GM06990 (cell line): ENCODE results near the gene PAWR.
"Not testable (repeated sequence)": the region's sequence is repeated elsewhere in the genome, so short reads cannot be mapped to it uniquely, and the experiment has no call there.

ENCODE experiments used
- DNase-seq: peaks from one replicate; pipeline ENCODE4 v3.0.0-alpha.2; 2011; ENCODE audit not compliant: insufficient read length; ENCODE audit errors: extremely low read depth
- H3K27me3 ChIP-seq: replicated peaks from 2 replicates; pipeline ENCODE4 v1.6.0; 2011; ENCODE audit warnings: low read length; ENCODE audit not compliant: control insufficient read depth, insufficient read depth
- H3K36me3 ChIP-seq: 2 replicates; pipeline ENCODE4 v1.5.1; 2011; ENCODE audit warnings: low read length; ENCODE audit not compliant: control insufficient read depth, insufficient read depth
- H3K4me3 ChIP-seq: replicated peaks from 2 replicates; pipeline ENCODE4 v1.5.1; 2011; ENCODE audit warnings: low read depth, mild to moderate bottlenecking, control low read depth, low read length
- TF ChIP-seq, protein P1 (sequence below): IDR thresholded peaks from 2 replicates; pipeline ENCODE4 v1.5.1; 2011; ENCODE audit warnings: low read length, control low read depth, mild to moderate bottlenecking, inconsistent platforms; ENCODE audit not compliant: insufficient read depth, poor library complexity, severe bottlenecking

Gene PAWR

DNA sequence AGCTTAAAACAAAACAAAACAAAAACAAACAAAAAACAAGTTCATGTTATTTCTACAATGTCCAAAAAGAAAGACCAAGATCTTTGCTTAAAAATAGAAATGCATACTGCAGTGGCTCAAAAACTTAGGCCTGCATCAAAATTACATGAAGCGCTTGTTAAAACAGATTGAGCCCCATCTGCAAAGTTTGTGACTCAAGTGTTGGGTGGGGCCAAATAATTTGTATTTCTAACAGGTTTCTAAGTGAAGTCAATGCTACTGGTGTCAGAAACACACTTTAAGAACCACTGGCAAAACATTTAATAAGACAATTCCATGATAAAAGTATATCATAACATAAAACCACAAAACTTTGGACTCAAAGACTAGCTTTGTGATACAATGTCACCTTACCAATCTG is 105.6 kb downstream of the PAWR start:
- Histone ChIP-seq H3K27me3 (no peaks in the 10 kb centered on the region), H3K36me3 (peaks cover 1% of the 10 kb centered on the region; the same call in 1 of the 2 replicates), H3K4me3 (no peak overlapping the region)
- TF ChIP-seq, protein P1, sequence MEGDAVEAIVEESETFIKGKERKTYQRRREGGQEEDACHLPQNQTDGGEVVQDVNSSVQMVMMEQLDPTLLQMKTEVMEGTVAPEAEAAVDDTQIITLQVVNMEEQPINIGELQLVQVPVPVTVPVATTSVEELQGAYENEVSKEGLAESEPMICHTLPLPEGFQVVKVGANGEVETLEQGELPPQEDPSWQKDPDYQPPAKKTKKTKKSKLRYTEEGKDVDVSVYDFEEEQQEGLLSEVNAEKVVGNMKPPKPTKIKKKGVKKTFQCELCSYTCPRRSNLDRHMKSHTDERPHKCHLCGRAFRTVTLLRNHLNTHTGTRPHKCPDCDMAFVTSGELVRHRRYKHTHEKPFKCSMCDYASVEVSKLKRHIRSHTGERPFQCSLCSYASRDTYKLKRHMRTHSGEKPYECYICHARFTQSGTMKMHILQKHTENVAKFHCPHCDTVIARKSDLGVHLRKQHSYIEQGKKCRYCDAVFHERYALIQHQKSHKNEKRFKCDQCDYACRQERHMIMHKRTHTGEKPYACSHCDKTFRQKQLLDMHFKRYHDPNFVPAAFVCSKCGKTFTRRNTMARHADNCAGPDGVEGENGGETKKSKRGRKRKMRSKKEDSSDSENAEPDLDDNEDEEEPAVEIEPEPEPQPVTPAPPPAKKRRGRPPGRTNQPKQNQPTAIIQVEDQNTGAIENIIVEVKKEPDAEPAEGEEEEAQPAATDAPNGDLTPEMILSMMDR: no peak
- no peak for DNase-seq

GRCh38 chr12:79573820-79574219 is 116.9 kb downstream of the PAWR start:
- H3K4me3 ChIP-seq: no peak overlapping the region
- TF ChIP-seq, protein P1: no peak
- no peaks in the 10 kb centered on the region; the same call in 1 of the 2 replicates for H3K36me3 ChIP-seq
- no peaks in the 10 kb centered on the region for H3K27me3 ChIP-seq
- DNase-seq: no peak

DNA sequence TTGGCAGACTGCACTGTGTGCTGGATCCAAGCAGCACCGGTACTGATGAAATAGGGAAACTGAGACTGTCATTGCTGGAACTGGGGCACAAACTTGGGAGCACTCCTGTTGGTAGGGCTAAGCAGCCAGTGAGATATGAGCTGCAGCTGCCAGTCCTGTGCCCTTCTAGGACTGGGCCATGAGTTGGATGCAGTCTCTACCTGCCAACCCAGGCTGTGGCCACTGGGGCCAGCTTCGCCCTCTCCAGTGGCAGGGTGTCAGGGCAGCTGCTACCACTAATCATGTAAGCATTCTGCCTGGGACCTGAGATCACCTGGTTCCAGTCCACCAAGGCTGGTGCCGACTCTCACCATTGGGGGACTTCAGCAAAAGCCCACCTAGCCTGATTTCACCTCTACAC is 121.1 kb downstream of the PAWR start:
- Histone ChIP-seq H3K36me3 (no peaks in the 10 kb centered on the region; the same call in 1 of the 2 replicates), H3K27me3 (no peaks in the 10 kb centered on the region), H3K4me3 (no peak overlapping the region)
- DNase-seq: no peak
- TF ChIP-seq, protein P1: no peak

GRCh38 chr12:79567175-79567563 is 123.6 kb downstream of the PAWR start:
- no peak overlapping the region for H3K4me3 ChIP-seq
- no peaks in the 10 kb centered on the region for H3K36me3 ChIP-seq
- no peak for DNase-seq
- no peaks in the 10 kb centered on the region for H3K27me3 ChIP-seq
- TF ChIP-seq, protein P1: no peak

DNA sequence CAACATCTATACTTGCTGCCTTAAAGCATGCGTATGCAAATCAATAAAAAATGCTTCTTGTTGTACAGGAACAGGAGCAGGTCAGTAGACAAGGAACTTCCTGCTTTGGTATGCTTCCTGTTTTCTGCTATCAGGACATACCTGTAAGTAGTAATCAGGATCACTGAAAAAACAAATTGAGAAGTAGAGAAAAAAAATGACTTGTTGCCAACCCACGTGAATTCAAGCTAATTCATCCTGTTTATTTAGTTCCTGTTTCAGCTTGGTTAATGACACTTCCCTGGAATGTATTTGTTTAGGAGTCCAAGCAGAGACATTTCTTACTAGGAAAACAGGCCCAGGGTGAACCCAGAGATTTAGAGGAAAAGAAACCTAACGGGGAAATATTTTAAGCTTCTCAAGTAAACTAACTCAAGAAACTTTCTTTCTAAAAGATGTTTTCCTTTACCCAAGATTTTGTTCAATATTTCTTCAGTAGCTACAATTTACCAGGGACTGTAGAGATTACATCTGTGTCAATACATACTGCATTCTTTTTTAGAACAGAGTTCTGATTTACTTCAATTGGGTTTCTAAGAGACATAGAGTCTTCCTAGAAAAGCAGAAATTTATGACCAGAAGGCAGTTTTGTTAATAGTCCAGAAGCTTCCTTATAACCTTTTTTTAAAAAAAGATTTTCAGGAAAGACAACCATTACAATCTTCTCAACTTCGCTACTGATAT is 124.2 kb downstream of the PAWR start:
- Histone ChIP-seq H3K36me3 (no peaks in the 10 kb centered on the region), H3K27me3 (no peaks in the 10 kb centered on the region), H3K4me3 (no peak overlapping the region)
- no peak for DNase-seq
- TF ChIP-seq, protein P1: no peak

GRCh38 chr12:79564727-79565350 is 125.9 kb downstream of the PAWR start:
- not testable (repeated sequence) for H3K27me3 ChIP-seq, DNase-seq, H3K36me3 ChIP-seq, H3K4me3 ChIP-seq
